Measurements from ENCODE around the gene EIF5. TPM values are rescaled to one million over a fixed set of nuclear protein-coding genes. Genes with fewer than 3 reads are reported as not detected.

EIF5 gene
- total and polyA plus RNA-seq, 2 donors (not counting 3 experiments of a cell fraction or from before 2014, with no cell fraction given) = 175 to 313 TPM

DNA sequence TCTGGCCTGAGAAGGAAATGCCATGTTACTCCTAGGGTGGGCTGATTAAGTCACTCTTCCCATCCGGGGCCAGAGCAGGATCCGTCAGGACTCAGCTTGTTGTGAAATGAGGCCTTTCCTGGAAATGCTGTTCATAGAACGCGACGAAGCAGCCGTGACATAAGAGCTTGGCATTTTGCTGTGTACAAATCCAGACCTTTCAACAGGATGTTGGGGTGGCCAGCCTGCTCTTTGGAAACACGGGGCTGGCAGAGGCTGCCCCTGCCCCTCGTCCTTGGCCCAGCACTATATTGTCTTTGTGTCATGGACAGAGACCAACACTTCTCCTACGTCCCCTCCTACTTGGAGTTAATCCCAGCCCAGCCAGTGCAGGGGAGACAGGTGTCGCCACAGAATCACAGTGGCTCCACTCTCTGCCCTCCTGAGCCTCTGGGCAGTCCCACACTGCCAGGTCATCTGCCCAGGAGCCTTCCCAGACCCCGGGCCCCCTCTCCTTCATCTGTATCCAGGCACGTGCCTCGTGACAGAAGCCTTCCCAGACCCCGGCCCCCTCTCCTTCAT, 18.6 kb upstream of the EIF5 start:
- no peaks in the 10 kb centered on the region for H3K9me3 ChIP-seq (replicated peaks; ENCODE audit: control insufficient read depth, insufficient read depth, low read length)
- CTCF ChIA-PET = interaction anchor here (1.1 kb wide), 1 partner anchor 129 kb away, joined by 3 read pairs; no protein-coding TSS in a partner anchor
- no peaks in the 10 kb centered on the region for H3K9me1 ChIP-seq (replicated peaks; ENCODE audit: control insufficient read depth, extremely low read depth, insufficient read depth, low read length)
- H3K4me2 ChIP-seq (ENCODE audit: insufficient read depth, low read length) = no peak overlapping the region
- peak overlapping the region; percentile 13 for H2AFZ ChIP-seq (ENCODE audit: low read depth, low read length)
- FAIRE-seq (peak; percentile 76), DNase-seq (ENCODE audit: low read depth, low spot score) (peak; percentile 45)
- peaks cover 13% of the 10 kb centered on the region for H3K4me1 ChIP-seq (ENCODE audit: control insufficient read depth, extremely low read depth, insufficient read depth, low read length)
- no peak for TF ChIP-seq POLR2AphosphoS5 (IDR thresholded peaks at IDR 0.05; ENCODE audit: insufficient read depth, low read depth, low read length)
- no peak for TF ChIP-seq MYC (IDR thresholded peaks at IDR 0.05; ENCODE audit: low read depth, low read length)
- TF ChIP-seq, protein P1, sequence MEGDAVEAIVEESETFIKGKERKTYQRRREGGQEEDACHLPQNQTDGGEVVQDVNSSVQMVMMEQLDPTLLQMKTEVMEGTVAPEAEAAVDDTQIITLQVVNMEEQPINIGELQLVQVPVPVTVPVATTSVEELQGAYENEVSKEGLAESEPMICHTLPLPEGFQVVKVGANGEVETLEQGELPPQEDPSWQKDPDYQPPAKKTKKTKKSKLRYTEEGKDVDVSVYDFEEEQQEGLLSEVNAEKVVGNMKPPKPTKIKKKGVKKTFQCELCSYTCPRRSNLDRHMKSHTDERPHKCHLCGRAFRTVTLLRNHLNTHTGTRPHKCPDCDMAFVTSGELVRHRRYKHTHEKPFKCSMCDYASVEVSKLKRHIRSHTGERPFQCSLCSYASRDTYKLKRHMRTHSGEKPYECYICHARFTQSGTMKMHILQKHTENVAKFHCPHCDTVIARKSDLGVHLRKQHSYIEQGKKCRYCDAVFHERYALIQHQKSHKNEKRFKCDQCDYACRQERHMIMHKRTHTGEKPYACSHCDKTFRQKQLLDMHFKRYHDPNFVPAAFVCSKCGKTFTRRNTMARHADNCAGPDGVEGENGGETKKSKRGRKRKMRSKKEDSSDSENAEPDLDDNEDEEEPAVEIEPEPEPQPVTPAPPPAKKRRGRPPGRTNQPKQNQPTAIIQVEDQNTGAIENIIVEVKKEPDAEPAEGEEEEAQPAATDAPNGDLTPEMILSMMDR (IDR thresholded peaks at IDR 0.05; ENCODE audit: extremely low read depth in 1 of 2, insufficient read depth in 1 of 2, low read depth in 1 of 2, low read length in 2 of 2) = no peak
- TF ChIP-seq, protein P2, sequence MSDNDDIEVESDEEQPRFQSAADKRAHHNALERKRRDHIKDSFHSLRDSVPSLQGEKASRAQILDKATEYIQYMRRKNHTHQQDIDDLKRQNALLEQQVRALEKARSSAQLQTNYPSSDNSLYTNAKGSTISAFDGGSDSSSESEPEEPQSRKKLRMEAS (IDR thresholded peaks at IDR 0.05; ENCODE audit: insufficient read depth, insufficient read length) = no peak
- no peak for TF ChIP-seq EZH2 (IDR thresholded peaks at IDR 0.05; ENCODE audit: borderline replicate concordance, low read depth, low read length, severe bottlenecking)
- TF ChIP-seq GATA2 (IDR thresholded peaks at IDR 0.05; ENCODE audit: insufficient read depth, insufficient read length, low read depth, low read length) = no peak
- H3K36me3 ChIP-seq (ENCODE audit: control insufficient read depth in 2 of 2, extremely low read depth in 1 of 2, insufficient read depth in 2 of 2, low read length in 2 of 2) = no peaks in the 10 kb centered on the region
- POLR2A ChIA-PET = no interaction called here
- intact Hi-C loops (cut with micrococcal nuclease) (no loop called here), dilution Hi-C loops (cut with MboI; ENCODE audit: extremely low pct_ligation_motif_present, low sequenced_read_pairs) (no loop called here)
- H4K20me1 ChIP-seq (replicated peaks; ENCODE audit: control insufficient read depth, extremely low read depth, insufficient read depth, low read length) = no peaks in the 10 kb centered on the region
- no peaks in the 10 kb centered on the region for H3K27me3 ChIP-seq (ENCODE audit: control insufficient read depth in 2 of 2, insufficient read depth in 2 of 2, low read length in 2 of 2)
- BruUV-seq (replicated peaks) = no TSS peak
- H3K27ac ChIP-seq (ENCODE audit: insufficient read depth, low read depth, low read length) = no peak overlapping the region
- no peak overlapping the region for H3K4me3 ChIP-seq (replicated peaks in 1 of 3; ENCODE audit: insufficient read depth in 1 of 3, low read depth in 1 of 3, low read length in 3 of 3)
- no peaks in the 10 kb centered on the region for H3K79me2 ChIP-seq (ENCODE audit: control insufficient read depth, insufficient read depth, low read length)
- H3K9ac ChIP-seq (replicated peaks; ENCODE audit: extremely low read depth, insufficient read depth, low read length) = no peak overlapping the region

Data from endothelial cell of umbilical vein (primary cell).